ENCODE results near the gene REEP5.

DNA sequence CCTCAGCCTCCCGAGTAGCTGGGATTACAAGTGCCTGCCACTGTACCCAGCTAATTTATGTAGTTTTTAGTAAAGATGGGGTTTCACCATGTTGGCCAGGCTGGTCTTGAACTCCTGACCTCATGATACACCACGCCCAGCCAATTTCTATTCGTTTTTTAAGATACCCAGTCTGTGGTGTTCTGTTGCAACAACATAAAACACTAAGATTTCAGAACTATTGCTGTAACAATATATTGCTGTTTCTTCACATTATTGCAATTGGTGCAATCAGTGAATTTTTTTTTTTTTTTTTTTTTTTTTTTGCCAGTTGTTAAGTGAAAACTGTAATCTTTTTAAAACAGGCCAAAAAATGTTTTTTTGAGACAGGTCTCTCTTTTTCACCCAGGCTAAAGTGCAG lies 51.1 kb downstream of the REEP5 start:
- TF ChIP-seq, protein P1, sequence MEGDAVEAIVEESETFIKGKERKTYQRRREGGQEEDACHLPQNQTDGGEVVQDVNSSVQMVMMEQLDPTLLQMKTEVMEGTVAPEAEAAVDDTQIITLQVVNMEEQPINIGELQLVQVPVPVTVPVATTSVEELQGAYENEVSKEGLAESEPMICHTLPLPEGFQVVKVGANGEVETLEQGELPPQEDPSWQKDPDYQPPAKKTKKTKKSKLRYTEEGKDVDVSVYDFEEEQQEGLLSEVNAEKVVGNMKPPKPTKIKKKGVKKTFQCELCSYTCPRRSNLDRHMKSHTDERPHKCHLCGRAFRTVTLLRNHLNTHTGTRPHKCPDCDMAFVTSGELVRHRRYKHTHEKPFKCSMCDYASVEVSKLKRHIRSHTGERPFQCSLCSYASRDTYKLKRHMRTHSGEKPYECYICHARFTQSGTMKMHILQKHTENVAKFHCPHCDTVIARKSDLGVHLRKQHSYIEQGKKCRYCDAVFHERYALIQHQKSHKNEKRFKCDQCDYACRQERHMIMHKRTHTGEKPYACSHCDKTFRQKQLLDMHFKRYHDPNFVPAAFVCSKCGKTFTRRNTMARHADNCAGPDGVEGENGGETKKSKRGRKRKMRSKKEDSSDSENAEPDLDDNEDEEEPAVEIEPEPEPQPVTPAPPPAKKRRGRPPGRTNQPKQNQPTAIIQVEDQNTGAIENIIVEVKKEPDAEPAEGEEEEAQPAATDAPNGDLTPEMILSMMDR (conservative IDR thresholded peaks at IDR 0.05; ENCODE audit: low read depth, low read length): no peak
- no peak for TF ChIP-seq EZH2 (IDR thresholded peaks at IDR 0.05; ENCODE audit: borderline replicate concordance, low read depth, low read length, poor library complexity, severe bottlenecking)
